Loucy (cell line): ENCODE results near the gene RUFY1.
"Not testable (repeated sequence)": the region's sequence is repeated elsewhere in the genome, so short reads cannot be mapped to it uniquely, and the experiment has no call there.

ENCODE experiments used
- H2AFZ ChIP-seq: fragments of 200-600 bp; sonication (generic); 2 replicates; pipeline ENCODE4 v1.6.0; 2016; ENCODE audit warnings: antibody characterized with exemption, mild to moderate bottlenecking, low read length, moderate library complexity
- H3F3A ChIP-seq: fragments of 200-600 bp; 2 replicates; pipeline ENCODE4 v1.6.0; 2016; ENCODE audit warnings: antibody characterized with exemption, low read depth, mild to moderate bottlenecking
- H3K27me3 ChIP-seq: fragments of 200-600 bp; sonication (generic); 2 replicates; pipeline ENCODE4 v1.6.1; 2014; ENCODE audit warnings: low read length, mild to moderate bottlenecking; ENCODE audit not compliant: insufficient read depth, poor library complexity, severe bottlenecking
- H3K36me3 ChIP-seq: fragments of 200-600 bp; sonication (generic); 2 replicates; pipeline ENCODE4 v1.6.1; 2016; ENCODE audit warnings: low read length; ENCODE audit not compliant: insufficient read depth
- H3K4me1 ChIP-seq: fragments of 200-600 bp; sonication (generic); 2 replicates; pipeline ENCODE4 v1.5.1; 2014; ENCODE audit warnings: low read length, mild to moderate bottlenecking; ENCODE audit not compliant: insufficient read depth, poor library complexity, severe bottlenecking
- H3K4me2 ChIP-seq: fragments of 200-600 bp; sonication (generic); 2 replicates; pipeline ENCODE4 v1.6.0; 2014; ENCODE audit warnings: antibody characterized with exemption, low read length, low read depth, mild to moderate bottlenecking; ENCODE audit not compliant: poor library complexity, severe bottlenecking
- H3K4me3 ChIP-seq: fragments of 200-600 bp; sonication (generic); 2 replicates; pipeline ENCODE4 v1.5.1; 2014; ENCODE audit warnings: low read length, mild to moderate bottlenecking, mixed read lengths; ENCODE audit not compliant: poor library complexity, severe bottlenecking
- H3K79me2 ChIP-seq: fragments of 200-600 bp; sonication (generic); 2 replicates; pipeline ENCODE4 v1.6.1; 2014; ENCODE audit warnings: low read length; ENCODE audit not compliant: insufficient read depth
- H3K9ac ChIP-seq: fragments of 200-600 bp; sonication (generic); 2 replicates; pipeline ENCODE4 v1.6.0; 2014; ENCODE audit warnings: mild to moderate bottlenecking, low read depth, low read length, moderate library complexity; ENCODE audit not compliant: poor library complexity, severe bottlenecking
- H3K9me2 ChIP-seq: fragments of 200-600 bp; sonication (generic); replicated peaks from 2 replicates; pipeline ENCODE4 v1.6.1; 2016; ENCODE audit warnings: low read depth, low read length, mixed read lengths
- H3K9me3 ChIP-seq: fragments of 200-600 bp; sonication (generic); 2 replicates; pipeline ENCODE4 v1.6.1; 2014; ENCODE audit warnings: mild to moderate bottlenecking, antibody characterized with exemption, low read length, low read depth; ENCODE audit not compliant: insufficient read depth
- H4K20me1 ChIP-seq: fragments of 200-600 bp; sonication (generic); 2 replicates; pipeline ENCODE4 v1.6.0; 2014; ENCODE audit warnings: antibody characterized with exemption, low read length, mild to moderate bottlenecking; ENCODE audit not compliant: insufficient read depth, poor library complexity, severe bottlenecking
- CTCF ChIP-seq: fragments of 200-600 bp; sonication (generic); conservative IDR thresholded peaks from 2 replicates; pipeline ENCODE4 v1.5.1; 2014; ENCODE audit warnings: mild to moderate bottlenecking, antibody characterized with exemption, low read length
- EZH2phosphoT487 ChIP-seq: fragments of 200-600 bp; IDR thresholded peaks from 2 replicates; pipeline ENCODE4 v1.6.1; 2018; ENCODE audit warnings: antibody characterized with exemption, mild to moderate bottlenecking, moderate library complexity, borderline replicate concordance

The RUFY1 gene

GRCh38 chr5:179641745-179642144 lies 91.4 kb downstream of the RUFY1 start:
- H3K9me2 ChIP-seq, H3K4me1 ChIP-seq, H2AFZ ChIP-seq, H3K4me2 ChIP-seq, H3K4me3 ChIP-seq, H3F3A ChIP-seq, H4K20me1 ChIP-seq, H3K27me3 ChIP-seq, H3K36me3 ChIP-seq, H3K9ac ChIP-seq, H3K9me3 ChIP-seq, H3K79me2 ChIP-seq: not testable (repeated sequence)

- not testable (repeated sequence) for H4K20me1 ChIP-seq, H3K4me1 ChIP-seq, H3K9me2 ChIP-seq, H3K4me3 ChIP-seq, H2AFZ ChIP-seq, H3F3A ChIP-seq, H3K27me3 ChIP-seq, H3K4me2 ChIP-seq, H3K9ac ChIP-seq, H3K79me2 ChIP-seq, H3K9me3 ChIP-seq, H3K36me3 ChIP-seq
Measured at GRCh38 chr5:179642626-179643025, 92.3 kb downstream of the RUFY1 start.

GRCh38 chr5:179643141-179643920 lies 93.0 kb downstream of the RUFY1 start:
- H3K9me3 ChIP-seq, H4K20me1 ChIP-seq, H3K4me1 ChIP-seq, H3F3A ChIP-seq, H3K27me3 ChIP-seq, H3K9me2 ChIP-seq, H3K79me2 ChIP-seq, H2AFZ ChIP-seq, H3K4me2 ChIP-seq, H3K4me3 ChIP-seq, H3K9ac ChIP-seq, H3K36me3 ChIP-seq: not testable (repeated sequence)

- H2AFZ ChIP-seq, H3K9me2 ChIP-seq, H3K36me3 ChIP-seq, H3K4me2 ChIP-seq, H3K27me3 ChIP-seq, H3F3A ChIP-seq, H4K20me1 ChIP-seq, H3K4me3 ChIP-seq, H3K79me2 ChIP-seq, H3K9ac ChIP-seq, H3K9me3 ChIP-seq, H3K4me1 ChIP-seq: not testable (repeated sequence)
Measured at GRCh38 chr5:179644766-179645165, 94.4 kb downstream of the RUFY1 start.

GRCh38 chr5:179648410-179648809 lies 98.1 kb downstream of the RUFY1 start:
- no peaks in the 10 kb centered on the region for H3K9me2 ChIP-seq
- no peaks in the 10 kb centered on the region for H3K36me3 ChIP-seq
- no peaks in the 10 kb centered on the region for H3K9me3 ChIP-seq
- H3K27me3 ChIP-seq, result no peaks in the 10 kb centered on the region
- H3F3A ChIP-seq, result no peaks in the 10 kb centered on the region
- TF ChIP-seq CTCF (no peak), EZH2phosphoT487 (no peak)
- H3K9ac ChIP-seq, result no peak overlapping the region
- H2AFZ ChIP-seq, result no peak overlapping the region
- no peaks in the 10 kb centered on the region for H3K79me2 ChIP-seq
- H3K4me3 ChIP-seq, result no peak overlapping the region
- H4K20me1 ChIP-seq, result no peaks in the 10 kb centered on the region
- no peaks in the 10 kb centered on the region for H3K4me1 ChIP-seq
- no peak overlapping the region for H3K4me2 ChIP-seq

GRCh38 chr5:179649166-179649703 lies 98.9 kb downstream of the RUFY1 start:
- H3K4me2 ChIP-seq, H3F3A ChIP-seq, H3K4me3 ChIP-seq, H2AFZ ChIP-seq, H3K27me3 ChIP-seq, H3K9ac ChIP-seq, H3K79me2 ChIP-seq, H3K4me1 ChIP-seq, H3K36me3 ChIP-seq, H4K20me1 ChIP-seq, H3K9me3 ChIP-seq, H3K9me2 ChIP-seq: not testable (repeated sequence)
